ENCODE results near the gene SMG6.
A peak's percentile ranks its signal among the peaks of the same experiment; 100 is the strongest.

The SMG6 gene

DNA sequence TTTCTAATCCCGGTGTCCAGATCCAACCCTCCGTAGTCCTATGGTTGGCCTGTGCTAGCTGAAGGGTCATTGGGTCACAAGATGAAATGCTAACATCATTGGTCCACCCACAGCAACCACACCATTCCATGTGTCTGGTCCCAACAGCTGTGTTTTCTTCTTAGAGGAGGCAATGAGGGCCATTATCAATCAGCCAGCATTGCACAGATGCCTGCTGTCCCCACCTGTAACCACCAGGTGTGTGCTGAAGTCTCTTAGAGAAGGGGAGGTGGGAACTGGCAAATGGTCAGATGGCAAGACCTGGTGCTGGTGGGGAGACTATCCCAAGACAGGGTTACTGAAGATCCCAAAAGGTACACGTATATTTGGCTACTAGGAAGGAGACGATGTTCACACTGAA is 211.3 kb downstream of the SMG6 start:
- no peaks in the 10 kb centered on the region for H3K36me3 ChIP-seq (ENCODE audit: control insufficient read depth, insufficient read depth, low read length)
- H3K27me3 ChIP-seq (ENCODE audit: insufficient read depth, low read length, poor library complexity), result no peaks in the 10 kb centered on the region
- H3K4me1 ChIP-seq (ENCODE audit: control insufficient read depth, low read depth, low read length), result peaks cover 11% of the 10 kb centered on the region
- no peaks in the 10 kb centered on the region for H3K79me2 ChIP-seq (ENCODE audit: control insufficient read depth, insufficient read depth, low read length)
- no peak overlapping the region for H3K4ac ChIP-seq (ENCODE audit: low read depth, low read length)
- no peak overlapping the region for H2BK120ac ChIP-seq (ENCODE audit: low read depth, low read length)
- H4K5ac ChIP-seq (ENCODE audit: low read length), result no peak overlapping the region
- no peak overlapping the region for H4K8ac ChIP-seq (ENCODE audit: low read depth, low read length)
- H3K4me2 ChIP-seq (ENCODE audit: low read length), result no peak overlapping the region
- H3K23ac ChIP-seq (ENCODE audit: low read length), result no peak overlapping the region
- H3K9ac ChIP-seq (ENCODE audit: low read length), result no peak overlapping the region
- no peak overlapping the region for H2BK5ac ChIP-seq (ENCODE audit: low read length)
- peak; percentile 50 for DNase-seq
- no peak overlapping the region for H2BK15ac ChIP-seq (replicated peaks; ENCODE audit: low read depth)
- H3K79me1 ChIP-seq (ENCODE audit: low read length), result no peaks in the 10 kb centered on the region
- H3K56ac ChIP-seq (ENCODE audit: low read length), result no peak overlapping the region
- no CpG with 5 or more reads among the region's 4 CpGs for WGBS (ENCODE audit: extremely low coverage, insufficient coverage, low lambda C conversion rate)
- H3K4me3 ChIP-seq (ENCODE audit: low read length), result no peak overlapping the region
- no peak overlapping the region for H2AK5ac ChIP-seq (ENCODE audit: low read length)
- no peak overlapping the region for H3K27ac ChIP-seq (ENCODE audit: low read depth, low read length)
- H3K18ac ChIP-seq (ENCODE audit: low read length), result no peak overlapping the region

DNA sequence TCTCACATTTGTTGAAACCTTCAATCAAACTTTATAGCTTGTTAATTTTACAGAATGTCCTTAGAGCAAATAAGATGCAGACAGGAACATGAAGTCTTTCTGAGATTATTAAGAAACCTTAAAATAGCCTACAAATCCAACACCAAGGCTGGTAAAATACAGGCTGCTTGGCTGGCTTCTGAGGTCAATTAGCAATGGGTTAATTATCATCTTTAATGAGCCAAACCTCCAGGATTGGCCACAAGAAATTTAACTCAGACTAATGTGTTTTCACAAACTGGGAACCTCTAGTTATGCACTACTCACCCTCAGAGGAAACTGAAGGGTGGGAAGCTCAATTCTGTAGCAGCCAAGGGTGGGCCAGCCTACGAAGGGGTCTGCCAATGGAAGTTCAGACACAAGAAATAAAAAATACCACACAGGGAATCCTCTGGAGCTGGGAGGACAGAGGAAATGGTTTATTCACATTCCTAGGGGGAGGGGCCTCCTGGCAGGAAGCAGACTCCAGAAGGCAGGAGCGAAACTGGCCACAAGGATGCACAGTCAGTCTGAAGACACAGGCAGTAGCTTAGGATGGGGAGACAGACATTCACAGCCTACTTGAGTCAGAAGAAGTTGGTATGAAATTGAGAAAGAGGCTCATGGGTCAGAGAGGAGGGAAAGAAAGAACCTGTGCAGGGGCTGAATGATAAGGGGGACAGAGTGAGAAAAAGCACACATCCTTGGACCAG is 212.6 kb downstream of the SMG6 start:
- no peak overlapping the region for H3K27ac ChIP-seq (ENCODE audit: low read depth, low read length)
- H4K5ac ChIP-seq (ENCODE audit: low read length), result no peak overlapping the region
- no peak overlapping the region for H4K8ac ChIP-seq (ENCODE audit: low read depth, low read length)
- H3K4ac ChIP-seq (ENCODE audit: low read depth, low read length), result no peak overlapping the region
- no peak overlapping the region for H2BK15ac ChIP-seq (replicated peaks; ENCODE audit: low read depth)
- H3K18ac ChIP-seq (ENCODE audit: low read length), result peak overlapping the region; percentile 54
- DNase-seq, result peak; percentile 90
- H3K4me2 ChIP-seq (ENCODE audit: low read length), result no peak overlapping the region
- no CpG with 5 or more reads among the region's 2 CpGs for WGBS (ENCODE audit: extremely low coverage, insufficient coverage, low lambda C conversion rate)
- no peaks in the 10 kb centered on the region for H3K27me3 ChIP-seq (ENCODE audit: insufficient read depth, low read length, poor library complexity)
- H3K79me2 ChIP-seq (ENCODE audit: control insufficient read depth, insufficient read depth, low read length), result no peaks in the 10 kb centered on the region
- no peaks in the 10 kb centered on the region for H3K36me3 ChIP-seq (ENCODE audit: control insufficient read depth, insufficient read depth, low read length)
- H2BK120ac ChIP-seq (ENCODE audit: low read depth, low read length), result no peak overlapping the region
- no peak overlapping the region for H3K23ac ChIP-seq (ENCODE audit: low read length)
- no peak overlapping the region for H2AK5ac ChIP-seq (ENCODE audit: low read length)
- H3K4me3 ChIP-seq (ENCODE audit: low read length), result no peak overlapping the region
- peaks cover 11% of the 10 kb centered on the region for H3K4me1 ChIP-seq (ENCODE audit: control insufficient read depth, low read depth, low read length)
- no peaks in the 10 kb centered on the region for H3K79me1 ChIP-seq (ENCODE audit: low read length)
- H3K9ac ChIP-seq (ENCODE audit: low read length), result no peak overlapping the region
- H2BK5ac ChIP-seq (ENCODE audit: low read length), result no peak overlapping the region
- H3K56ac ChIP-seq (ENCODE audit: low read length), result no peak overlapping the region

DNA sequence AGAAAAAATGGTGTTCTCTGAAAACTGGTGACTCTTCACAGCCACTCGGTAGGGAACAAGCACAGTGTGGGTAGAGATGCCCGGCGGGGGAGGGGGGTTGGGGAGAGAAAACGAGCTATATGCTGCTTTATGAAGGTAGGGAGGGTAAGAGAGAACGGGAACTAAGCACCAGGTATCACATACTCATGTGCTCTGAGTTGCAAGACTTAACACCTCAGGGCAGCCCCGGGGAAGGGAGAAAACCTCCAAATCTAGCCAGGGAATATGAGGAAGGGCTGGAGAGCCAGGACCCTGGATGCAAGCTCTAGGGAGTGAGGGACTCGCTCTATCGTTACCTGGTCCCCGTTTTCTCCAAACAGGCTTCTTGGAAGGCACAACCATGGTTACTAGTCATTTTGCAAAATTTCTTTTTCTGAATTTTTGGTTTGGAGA is 213.4 kb downstream of the SMG6 start:
- H3K36me3 ChIP-seq (ENCODE audit: control insufficient read depth, insufficient read depth, low read length), result no peaks in the 10 kb centered on the region
- no peak overlapping the region for H3K4me3 ChIP-seq (ENCODE audit: low read length)
- H2BK120ac ChIP-seq (ENCODE audit: low read depth, low read length), result no peak overlapping the region
- no peak overlapping the region for H2AK5ac ChIP-seq (ENCODE audit: low read length)
- no peak overlapping the region for H3K9ac ChIP-seq (ENCODE audit: low read length)
- H3K79me1 ChIP-seq (ENCODE audit: low read length), result no peaks in the 10 kb centered on the region
- no peaks in the 10 kb centered on the region for H3K79me2 ChIP-seq (ENCODE audit: control insufficient read depth, insufficient read depth, low read length)
- no peak overlapping the region for H3K18ac ChIP-seq (ENCODE audit: low read length)
- no peak overlapping the region for H2BK5ac ChIP-seq (ENCODE audit: low read length)
- no peak overlapping the region for H3K23ac ChIP-seq (ENCODE audit: low read length)
- H3K27ac ChIP-seq (ENCODE audit: low read depth, low read length), result no peak overlapping the region
- peaks cover 11% of the 10 kb centered on the region for H3K4me1 ChIP-seq (ENCODE audit: control insufficient read depth, low read depth, low read length)
- H2BK15ac ChIP-seq (replicated peaks; ENCODE audit: low read depth), result no peak overlapping the region
- H4K5ac ChIP-seq (ENCODE audit: low read length), result no peak overlapping the region
- DNase-seq, result no peak
- H3K27me3 ChIP-seq (ENCODE audit: insufficient read depth, low read length, poor library complexity), result no peaks in the 10 kb centered on the region
- WGBS (ENCODE audit: extremely low coverage, insufficient coverage, low lambda C conversion rate), result no CpG with 5 or more reads among the region's 9 CpGs
- no peak overlapping the region for H3K4ac ChIP-seq (ENCODE audit: low read depth, low read length)
- no peak overlapping the region for H4K8ac ChIP-seq (ENCODE audit: low read depth, low read length)
- peak overlapping the region; percentile 58 for H3K56ac ChIP-seq (ENCODE audit: low read length)
- no peak overlapping the region for H3K4me2 ChIP-seq (ENCODE audit: low read length)

DNA sequence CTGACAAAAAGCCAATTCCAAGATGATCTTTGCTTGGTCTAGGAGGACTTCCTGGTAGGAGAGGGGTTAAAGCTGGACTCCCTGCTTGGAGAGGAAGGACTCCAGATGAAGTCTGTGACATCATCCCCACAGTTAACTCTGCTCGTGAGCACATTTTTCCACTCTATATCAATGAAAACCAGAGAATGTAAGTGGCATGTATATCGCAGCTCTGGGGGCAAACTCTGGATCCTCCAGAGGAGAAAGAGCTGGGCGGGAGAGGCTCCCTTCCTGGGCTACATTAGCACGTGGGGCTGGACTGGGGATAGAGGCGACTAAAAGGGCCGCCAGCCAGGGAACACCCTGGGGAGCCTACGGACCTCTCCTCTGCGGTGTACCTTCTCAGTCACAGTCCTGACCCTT is 214.6 kb downstream of the SMG6 start:
- peaks cover 11% of the 10 kb centered on the region for H3K4me1 ChIP-seq (ENCODE audit: control insufficient read depth, low read depth, low read length)
- no CpG with 5 or more reads among the region's 8 CpGs for WGBS (ENCODE audit: extremely low coverage, insufficient coverage, low lambda C conversion rate)
- DNase-seq, result no peak

DNA sequence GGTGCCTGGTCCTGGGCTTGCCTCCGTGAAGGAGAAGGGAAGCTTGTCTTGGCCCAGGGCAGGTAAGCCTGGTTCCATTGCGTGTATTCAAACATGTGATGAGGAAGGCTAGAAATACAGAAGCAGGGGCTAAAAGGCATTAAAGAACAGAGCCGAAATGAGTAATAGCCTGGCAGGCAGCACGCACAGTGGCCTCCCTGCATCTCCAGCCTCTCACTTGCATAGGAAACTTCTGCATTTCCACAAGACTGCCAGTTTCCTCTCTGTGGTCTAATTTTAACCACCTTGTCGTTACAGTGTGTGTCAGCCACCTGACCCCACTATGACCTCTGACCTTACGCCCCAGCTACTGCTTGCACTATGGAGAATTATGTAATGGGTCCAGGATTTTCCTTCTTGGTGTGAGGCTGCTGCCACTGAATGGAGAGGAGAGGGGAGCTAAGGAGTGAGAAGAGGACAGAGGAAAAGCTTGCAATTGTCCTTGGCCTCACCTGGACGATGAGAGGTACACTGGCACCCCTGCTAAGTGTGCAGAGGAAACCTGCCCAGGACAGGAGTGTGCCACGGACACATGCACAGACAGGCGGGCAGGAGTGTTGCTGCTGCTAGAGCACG is 215.9 kb downstream of the SMG6 start:
- H2BK5ac ChIP-seq (ENCODE audit: low read length), result no peak overlapping the region
- WGBS (ENCODE audit: extremely low coverage, insufficient coverage, low lambda C conversion rate), result no CpG with 5 or more reads among the region's 10 CpGs
- H2AK5ac ChIP-seq (ENCODE audit: low read length), result no peak overlapping the region
- H2BK15ac ChIP-seq (replicated peaks; ENCODE audit: low read depth), result no peak overlapping the region
- H3K4me3 ChIP-seq (ENCODE audit: low read length), result no peak overlapping the region
- no peaks in the 10 kb centered on the region for H3K36me3 ChIP-seq (ENCODE audit: control insufficient read depth, insufficient read depth, low read length)
- peaks cover 14% of the 10 kb centered on the region for H3K4me1 ChIP-seq (ENCODE audit: control insufficient read depth, low read depth, low read length)
- no peak overlapping the region for H3K4me2 ChIP-seq (ENCODE audit: low read length)
- no peak overlapping the region for H2BK120ac ChIP-seq (ENCODE audit: low read depth, low read length)
- H3K79me2 ChIP-seq (ENCODE audit: control insufficient read depth, insufficient read depth, low read length), result no peaks in the 10 kb centered on the region
- no peaks in the 10 kb centered on the region for H3K27me3 ChIP-seq (ENCODE audit: insufficient read depth, low read length, poor library complexity)
- no peaks in the 10 kb centered on the region for H3K79me1 ChIP-seq (ENCODE audit: low read length)
- no peak overlapping the region for H3K4ac ChIP-seq (ENCODE audit: low read depth, low read length)
- no peak overlapping the region for H3K56ac ChIP-seq (ENCODE audit: low read length)
- no peak overlapping the region for H4K8ac ChIP-seq (ENCODE audit: low read depth, low read length)
- no peak overlapping the region for H3K9ac ChIP-seq (ENCODE audit: low read length)
- no peak for DNase-seq
- H3K23ac ChIP-seq (ENCODE audit: low read length), result no peak overlapping the region
- H4K5ac ChIP-seq (ENCODE audit: low read length), result no peak overlapping the region
- H3K27ac ChIP-seq (ENCODE audit: low read depth, low read length), result no peak overlapping the region
- H3K18ac ChIP-seq (ENCODE audit: low read length), result no peak overlapping the region

More for the DNA sequence above, 214.6 kb downstream of the SMG6 start:
- H2BK120ac ChIP-seq (ENCODE audit: low read depth, low read length), result no peak overlapping the region
- no peak overlapping the region for H4K5ac ChIP-seq (ENCODE audit: low read length)
- H3K27ac ChIP-seq (ENCODE audit: low read depth, low read length), result no peak overlapping the region
- H3K56ac ChIP-seq (ENCODE audit: low read length), result no peak overlapping the region
- H3K79me1 ChIP-seq (ENCODE audit: low read length), result no peaks in the 10 kb centered on the region
- no peak overlapping the region for H2BK15ac ChIP-seq (replicated peaks; ENCODE audit: low read depth)
- H3K9ac ChIP-seq (ENCODE audit: low read length), result no peak overlapping the region
- H3K23ac ChIP-seq (ENCODE audit: low read length), result no peak overlapping the region
- no peaks in the 10 kb centered on the region for H3K79me2 ChIP-seq (ENCODE audit: control insufficient read depth, insufficient read depth, low read length)
- H2BK5ac ChIP-seq (ENCODE audit: low read length), result no peak overlapping the region
- no peak overlapping the region for H3K4me3 ChIP-seq (ENCODE audit: low read length)
- H3K4me2 ChIP-seq (ENCODE audit: low read length), result no peak overlapping the region
- no peak overlapping the region for H3K4ac ChIP-seq (ENCODE audit: low read depth, low read length)
- H3K36me3 ChIP-seq (ENCODE audit: control insufficient read depth, insufficient read depth, low read length), result no peaks in the 10 kb centered on the region
- H3K18ac ChIP-seq (ENCODE audit: low read length), result no peak overlapping the region
- H4K8ac ChIP-seq (ENCODE audit: low read depth, low read length), result no peak overlapping the region
- no peaks in the 10 kb centered on the region for H3K27me3 ChIP-seq (ENCODE audit: insufficient read depth, low read length, poor library complexity)
- no peak overlapping the region for H2AK5ac ChIP-seq (ENCODE audit: low read length)

Data from mesendoderm (in vitro differentiated cells).